ENCODE data around the gene THSD4.

DNA sequence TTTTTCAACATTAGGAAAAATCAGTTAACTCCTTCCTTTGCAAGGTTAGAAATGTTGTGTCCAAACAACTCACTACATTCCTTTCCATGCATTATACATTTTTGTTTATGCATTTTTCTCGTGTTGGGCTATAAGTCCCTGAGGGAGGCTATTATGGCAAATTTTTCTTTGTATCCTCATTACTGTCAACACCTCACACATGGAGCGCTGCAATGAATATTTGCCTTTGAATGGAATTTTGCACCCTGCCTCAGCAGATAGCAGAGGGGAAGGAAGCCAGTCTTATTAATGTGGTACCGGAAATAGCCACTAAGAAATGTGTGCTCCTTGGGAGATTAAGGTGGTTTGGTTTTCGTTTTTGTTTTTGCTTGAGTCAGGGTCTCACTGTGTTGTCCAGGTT is 134.7 kb downstream of the THSD4 start:
- TF ChIP-seq, protein P1, sequence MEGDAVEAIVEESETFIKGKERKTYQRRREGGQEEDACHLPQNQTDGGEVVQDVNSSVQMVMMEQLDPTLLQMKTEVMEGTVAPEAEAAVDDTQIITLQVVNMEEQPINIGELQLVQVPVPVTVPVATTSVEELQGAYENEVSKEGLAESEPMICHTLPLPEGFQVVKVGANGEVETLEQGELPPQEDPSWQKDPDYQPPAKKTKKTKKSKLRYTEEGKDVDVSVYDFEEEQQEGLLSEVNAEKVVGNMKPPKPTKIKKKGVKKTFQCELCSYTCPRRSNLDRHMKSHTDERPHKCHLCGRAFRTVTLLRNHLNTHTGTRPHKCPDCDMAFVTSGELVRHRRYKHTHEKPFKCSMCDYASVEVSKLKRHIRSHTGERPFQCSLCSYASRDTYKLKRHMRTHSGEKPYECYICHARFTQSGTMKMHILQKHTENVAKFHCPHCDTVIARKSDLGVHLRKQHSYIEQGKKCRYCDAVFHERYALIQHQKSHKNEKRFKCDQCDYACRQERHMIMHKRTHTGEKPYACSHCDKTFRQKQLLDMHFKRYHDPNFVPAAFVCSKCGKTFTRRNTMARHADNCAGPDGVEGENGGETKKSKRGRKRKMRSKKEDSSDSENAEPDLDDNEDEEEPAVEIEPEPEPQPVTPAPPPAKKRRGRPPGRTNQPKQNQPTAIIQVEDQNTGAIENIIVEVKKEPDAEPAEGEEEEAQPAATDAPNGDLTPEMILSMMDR (conservative IDR thresholded peaks at IDR 0.05): no peak
- TF ChIP-seq ZFX (IDR thresholded peaks at IDR 0.05): no peak

Data from C4-2B (cell line).